CD8-positive, alpha-beta memory T cell (primary cell): Measurements from ENCODE around the gene C11orf21. TPM values are rescaled to one million over a fixed set of nuclear protein-coding genes. Genes with fewer than 3 reads are reported as not detected.

ENCODE experiments used
- CTCF ChIA-PET: fragments of 350-600 bp; sonication (Branson Sonifier 250); formaldehyde crosslinking; loops from one replicate; lab custom pipeline; 2021; ENCODE audit warnings: antibody characterized with exemption; lab: Charles Lee
- POLR2A ChIA-PET: fragments of 350-600 bp; sonication (Branson Sonifier 250); formaldehyde crosslinking; loops from one replicate; lab custom pipeline; 2021; ENCODE audit warnings: antibody characterized with exemption; lab: Charles Lee
- DNase-seq, 5 donors: peaks; one replicate each; pipeline versions ENCODE4 v3.0.0 to v3.0.0-alpha.2; 2020 to 2022; ENCODE audit warnings: mixed read lengths in 1 of 5
- H3K27ac ChIP-seq: one replicate; pipeline ENCODE4 v1.7.0; 2013; ENCODE audit warnings: low read depth, mild to moderate bottlenecking, low read length, moderate library complexity
- H3K27me3 ChIP-seq: 2 replicates; pipeline ENCODE4 v1.7.0; 2013; ENCODE audit warnings: low read length, mild to moderate bottlenecking; ENCODE audit not compliant: insufficient read depth, poor library complexity, severe bottlenecking
- H3K36me3 ChIP-seq: 2 replicates; pipeline ENCODE4 v1.7.0; 2013; ENCODE audit warnings: mild to moderate bottlenecking, low read length, moderate library complexity; ENCODE audit not compliant: insufficient read depth
- H3K4me1 ChIP-seq: 2 replicates; pipeline ENCODE4 v1.7.0; 2013; ENCODE audit warnings: mild to moderate bottlenecking, low read length, moderate library complexity; ENCODE audit not compliant: insufficient read depth
- H3K4me3 ChIP-seq: 2 replicates; pipeline ENCODE4 v1.7.0; 2013; ENCODE audit warnings: mild to moderate bottlenecking, low read length
- H3K9me3 ChIP-seq: 2 replicates; pipeline ENCODE4 v1.7.0; 2013; ENCODE audit warnings: mild to moderate bottlenecking, low read length
- H3K27ac Mint-ChIP-seq, 8 donors: one replicate each; pipeline ENCODE4 v1.8.0; 2020 to 2021; ENCODE audit warnings: mixed read lengths in 8 of 8, mild to moderate bottlenecking in 6 of 8, inconsistent platforms in 3 of 8, moderate library complexity in 3 of 8
- H3K27me3 Mint-ChIP-seq, 2 donors: one replicate each; pipeline ENCODE4 v1.8.0; 2020 to 2021; ENCODE audit warnings: mixed read lengths in 2 of 2, mild to moderate bottlenecking in 1 of 2, moderate library complexity in 1 of 2
- H3K36me3 Mint-ChIP-seq, 3 donors: one replicate each; pipeline ENCODE4 v1.8.0; 2020 to 2021; ENCODE audit warnings: mixed read lengths in 3 of 3, inconsistent platforms in 1 of 3, mild to moderate bottlenecking in 1 of 3
- H3K4me1 Mint-ChIP-seq, 3 donors: one replicate each; pipeline ENCODE4 v1.8.0; 2020 to 2021; ENCODE audit warnings: mixed read lengths in 3 of 3, inconsistent platforms in 1 of 3, mild to moderate bottlenecking in 1 of 3
- H3K4me3 Mint-ChIP-seq, 7 donors: one replicate each; pipeline ENCODE4 v1.8.0; 2020 to 2021; ENCODE audit warnings: mixed read lengths in 7 of 7, mild to moderate bottlenecking in 6 of 7, moderate library complexity in 4 of 7, inconsistent platforms in 2 of 7
- H3K9me3 Mint-ChIP-seq, 5 donors: one replicate each; pipeline ENCODE4 v1.8.0; 2020 to 2022; ENCODE audit warnings: mixed read lengths in 5 of 5, mild to moderate bottlenecking in 3 of 5, moderate library complexity in 2 of 5, inconsistent platforms in 1 of 5
- polyA plus RNA-seq: library from polyadenylated mRNA; unstranded; fragments of 300-500 nt; fragmentation: Illumina TruSeq; gene quantifications from one replicate; pipeline ENCODE4 v1.2.3, GENCODE V29; 2021
- total RNA-seq, 2 experiments: library from RNA; stranded (reverse); gene quantifications; one replicate each; pipeline ENCODE4 v1.2.3, GENCODE V29; 2021

Gene C11orf21
- total and polyA plus RNA-seq, 3 experiments from 2014 or later, result 8.8 to 30.1 (median 9.4) TPM

DNA sequence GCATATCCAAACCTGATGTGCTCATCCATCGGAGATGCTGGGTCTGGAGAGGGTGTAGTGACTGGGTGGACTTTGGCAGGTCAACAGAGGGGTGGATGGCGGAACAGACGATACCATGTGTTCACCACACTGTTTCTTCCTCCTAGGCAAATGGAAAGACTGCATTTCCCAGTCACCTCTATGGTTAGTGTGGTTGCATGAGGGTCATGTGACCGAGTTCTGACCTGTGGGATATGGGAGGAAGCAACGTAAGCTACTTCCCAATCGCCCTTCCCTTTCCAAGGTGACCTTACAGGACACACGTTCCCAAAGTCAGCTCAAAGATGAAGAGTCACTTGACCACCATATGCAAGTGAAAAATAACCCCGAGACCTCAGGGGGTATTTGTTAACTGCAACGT is 27.8 kb upstream of the C11orf21 start:
- peaks cover 0 to 11% (median 3%) of the 10 kb centered on the region in 5 donors for H3K9me3 Mint-ChIP-seq
- Histone ChIP-seq H3K36me3 (no peaks in the 10 kb centered on the region), H3K4me3 (no peak overlapping the region), H3K27ac (no peak overlapping the region), H3K27me3 (peaks cover 4% of the 10 kb centered on the region), H3K4me1 (no peaks in the 10 kb centered on the region), H3K9me3 (no peaks in the 10 kb centered on the region)
- POLR2A ChIA-PET, result no interaction called here
- peaks cover 0 to 10% (median 0%) of the 10 kb centered on the region in 3 donors for H3K36me3 Mint-ChIP-seq
- no peak for DNase-seq
- peaks cover 19 to 42% of the 10 kb centered on the region in 2 donors for H3K27me3 Mint-ChIP-seq
- no peak overlapping the region for H3K4me3 Mint-ChIP-seq
- CTCF ChIA-PET, result no interaction called here
- no peaks in the 10 kb centered on the region for H3K4me1 Mint-ChIP-seq
- H3K27ac Mint-ChIP-seq, result no peak overlapping the region

DNA sequence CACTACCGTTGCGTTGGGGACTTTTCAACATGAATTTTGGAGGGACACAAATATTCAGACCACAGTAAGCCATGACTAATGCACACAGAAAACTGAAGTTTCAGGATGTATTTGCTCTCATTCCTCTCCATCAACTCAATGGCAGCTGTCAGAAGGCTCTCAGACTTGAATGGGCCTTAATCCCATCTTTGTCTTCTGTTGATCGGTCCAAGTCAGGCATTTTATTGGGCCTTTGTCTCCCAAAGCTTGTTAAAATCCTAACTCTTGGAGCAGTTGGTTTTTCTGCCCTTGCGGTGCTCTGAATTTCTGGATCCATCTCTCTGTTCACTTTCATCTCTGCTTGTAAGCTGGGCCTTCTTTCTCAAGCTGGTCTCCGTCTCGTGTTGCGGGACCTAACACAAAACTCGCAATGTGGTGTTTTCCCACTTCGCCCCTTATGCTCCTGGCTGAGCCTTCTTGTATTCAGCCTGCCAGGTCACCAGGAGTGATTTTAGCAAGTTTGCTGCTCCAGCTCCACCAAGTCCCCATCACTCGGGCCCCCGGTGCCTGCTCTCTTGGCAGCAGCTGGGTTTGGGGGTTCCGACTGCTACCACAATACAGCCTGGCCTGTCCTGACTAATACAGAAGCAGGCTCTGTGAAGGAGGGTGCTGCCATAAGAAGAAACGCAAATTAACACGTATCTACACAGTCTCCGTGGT is 27.1 kb upstream of the C11orf21 start:
- H3K9me3 Mint-ChIP-seq, result peaks cover 0 to 11% (median 3%) of the 10 kb centered on the region in 5 donors
- no peak overlapping the region for H3K27ac Mint-ChIP-seq
- H3K36me3 Mint-ChIP-seq, result peaks cover 0 to 10% (median 0%) of the 10 kb centered on the region in 3 donors

DNA sequence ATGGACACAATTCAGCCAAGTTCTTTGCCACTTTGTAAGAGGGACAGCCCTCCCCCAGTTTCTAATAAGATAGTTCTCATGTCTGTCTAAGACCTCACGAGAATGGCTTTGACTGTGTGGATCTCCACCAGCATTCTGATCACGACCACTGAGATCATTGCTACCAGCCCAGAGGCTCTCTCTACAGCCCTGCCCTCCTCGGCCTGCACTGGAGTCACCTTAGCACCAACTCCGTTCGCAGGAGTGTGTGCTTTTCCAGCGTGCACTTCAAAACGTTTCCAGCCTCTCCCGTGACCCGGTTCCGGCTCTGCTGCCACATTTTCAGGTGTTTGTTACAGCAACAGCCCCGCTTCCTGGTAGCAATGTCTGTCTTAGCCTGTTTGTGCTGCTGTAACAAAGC is 26.3 kb upstream of the C11orf21 start:
- Mint-ChIP-seq H3K4me1 (no peaks in the 10 kb centered on the region), H3K27ac (no peak overlapping the region), H3K9me3 (peaks cover 0 to 14% (median 11%) of the 10 kb centered on the region in 5 donors), H3K27me3 (peaks cover 19 to 47% of the 10 kb centered on the region in 2 donors), H3K36me3 (peaks cover 0 to 10% (median 0%) of the 10 kb centered on the region in 3 donors), H3K4me3 (no peak overlapping the region)
- Histone ChIP-seq H3K27ac (no peak overlapping the region), H3K4me3 (no peak overlapping the region), H3K27me3 (peaks cover 4% of the 10 kb centered on the region), H3K9me3 (no peaks in the 10 kb centered on the region), H3K36me3 (no peaks in the 10 kb centered on the region), H3K4me1 (no peaks in the 10 kb centered on the region)
- CTCF ChIA-PET, result no interaction called here
- POLR2A ChIA-PET, result no interaction called here
- DNase-seq, result no peak

More for the DNA sequence above, 27.1 kb upstream of the C11orf21 start:
- Histone ChIP-seq H3K36me3 (no peaks in the 10 kb centered on the region), H3K27me3 (peaks cover 4% of the 10 kb centered on the region), H3K27ac (no peak overlapping the region), H3K4me1 (no peaks in the 10 kb centered on the region), H3K4me3 (no peak overlapping the region), H3K9me3 (no peaks in the 10 kb centered on the region)
- H3K4me3 Mint-ChIP-seq, result no peak overlapping the region
- ChIA-PET CTCF (no interaction called here), POLR2A (interaction anchor here (0.5 kb wide), 1 partner anchor 25 kb away, joined by 4 read pairs; no protein-coding TSS in a partner anchor)
- H3K27me3 Mint-ChIP-seq, result peaks cover 19 to 42% of the 10 kb centered on the region in 2 donors
- DNase-seq, result no peak
- H3K4me1 Mint-ChIP-seq, result no peaks in the 10 kb centered on the region

DNA sequence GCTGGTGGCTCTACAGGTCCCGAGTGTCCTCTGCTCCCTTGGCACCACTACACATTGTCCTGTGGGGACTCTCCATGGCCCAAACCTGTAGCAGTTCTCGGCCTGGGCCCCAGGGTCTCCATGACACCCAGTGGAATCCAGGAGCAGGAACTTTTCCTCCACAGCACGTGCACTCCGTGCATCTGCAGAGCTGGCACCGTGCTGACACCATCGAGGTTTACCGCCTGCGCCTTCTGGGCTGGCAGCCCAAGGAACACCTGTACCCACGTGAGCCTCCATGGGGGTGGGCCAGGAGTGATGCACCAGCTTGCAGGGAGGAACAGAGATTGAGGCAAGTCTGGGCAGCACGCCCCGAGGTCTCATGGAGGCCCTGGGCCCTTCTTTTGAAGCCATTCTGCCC is 25.3 kb upstream of the C11orf21 start:
- no peaks in the 10 kb centered on the region for H3K4me1 Mint-ChIP-seq
- Histone ChIP-seq H3K36me3 (no peaks in the 10 kb centered on the region), H3K9me3 (no peaks in the 10 kb centered on the region), H3K4me1 (no peaks in the 10 kb centered on the region), H3K4me3 (no peak overlapping the region), H3K27me3 (peaks cover 4% of the 10 kb centered on the region), H3K27ac (no peak overlapping the region)
- ChIA-PET CTCF (no interaction called here), POLR2A (no interaction called here)
- H3K9me3 Mint-ChIP-seq, result peaks cover 0 to 16% (median 15%) of the 10 kb centered on the region in 5 donors
- H3K27me3 Mint-ChIP-seq, result peaks cover 19 to 51% of the 10 kb centered on the region in 2 donors
- H3K36me3 Mint-ChIP-seq, result peaks cover 0 to 10% (median 0%) of the 10 kb centered on the region in 3 donors
- no peak overlapping the region for H3K27ac Mint-ChIP-seq
- DNase-seq, result no peak
- no peak overlapping the region for H3K4me3 Mint-ChIP-seq

DNA sequence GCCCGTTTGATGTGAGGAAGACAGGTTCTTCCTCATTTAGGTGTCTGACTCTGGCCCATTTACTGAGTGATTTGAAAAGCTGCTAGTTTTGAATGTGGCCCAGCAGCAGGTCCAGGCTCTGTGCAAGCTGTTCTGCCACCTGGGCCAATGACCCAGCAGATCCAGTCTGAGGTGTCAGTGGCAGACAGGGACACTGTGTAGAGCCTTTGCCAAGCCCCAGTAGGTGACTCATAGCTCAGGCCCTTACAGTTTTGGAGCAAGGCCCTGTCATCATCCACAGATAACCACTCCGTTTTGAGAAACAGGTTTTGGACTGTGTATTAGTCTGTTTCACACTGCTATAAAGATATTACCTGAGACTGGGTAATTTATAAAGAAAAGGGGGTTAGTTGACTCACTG is 24.0 kb upstream of the C11orf21 start:
- Mint-ChIP-seq H3K9me3 (peaks cover 0 to 18% (median 5%) of the 10 kb centered on the region in 5 donors), H3K27me3 (peaks cover 13 to 44% of the 10 kb centered on the region in 2 donors), H3K36me3 (peaks cover 0 to 4% (median 0%) of the 10 kb centered on the region in 3 donors), H3K4me3 (no peak overlapping the region), H3K4me1 (no peaks in the 10 kb centered on the region), H3K27ac (no peak overlapping the region)
- Histone ChIP-seq H3K4me1 (no peaks in the 10 kb centered on the region), H3K27me3 (peaks cover 4% of the 10 kb centered on the region), H3K36me3 (no peaks in the 10 kb centered on the region), H3K27ac (no peak overlapping the region), H3K4me3 (no peak overlapping the region), H3K9me3 (no peaks in the 10 kb centered on the region)
- ChIA-PET POLR2A (no interaction called here), CTCF (no interaction called here)
- no peak for DNase-seq

DNA sequence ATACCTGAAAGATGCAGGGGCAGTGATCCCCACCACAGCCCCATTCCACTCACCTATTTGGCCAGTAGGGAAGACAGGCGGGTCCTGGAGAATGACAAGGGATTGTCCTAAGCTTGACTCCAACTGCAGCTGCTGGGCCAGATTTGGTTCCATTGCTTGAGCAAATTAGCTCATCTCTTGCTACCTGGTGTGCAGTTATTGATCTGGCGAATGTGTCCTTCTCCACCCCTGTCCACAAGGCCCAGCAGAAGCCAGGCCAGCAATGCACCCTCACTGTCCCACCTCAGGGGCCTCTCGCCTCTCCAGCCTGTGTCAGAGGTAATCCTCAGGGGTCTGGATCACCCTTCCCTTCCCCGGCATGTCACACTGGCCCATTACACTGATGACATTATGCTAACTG is 23.4 kb upstream of the C11orf21 start:
- ChIA-PET CTCF (no interaction called here), POLR2A (no interaction called here)
- no peak overlapping the region for H3K4me3 Mint-ChIP-seq

DNA sequence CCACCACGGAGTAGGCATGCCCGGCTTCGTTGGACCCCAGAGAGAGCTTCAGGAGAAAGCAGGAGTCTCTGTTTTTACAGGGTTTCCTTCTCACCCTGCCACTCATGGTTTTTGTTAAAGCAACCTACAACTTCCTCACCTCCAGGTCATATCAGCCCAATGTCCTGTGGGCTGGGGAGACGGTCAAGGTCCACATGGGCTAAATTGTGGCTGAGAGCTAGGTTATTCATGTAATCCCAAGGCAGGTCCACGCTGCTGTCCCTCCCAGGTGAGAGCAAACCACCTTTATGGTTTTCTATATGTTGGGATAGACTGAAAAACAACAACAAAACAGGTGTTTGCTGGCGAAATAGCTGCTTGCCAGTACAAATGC is 19.6 kb upstream of the C11orf21 start:
- POLR2A ChIA-PET, result no interaction called here
- H3K4me1 ChIP-seq, result no peaks in the 10 kb centered on the region
- CTCF ChIA-PET, result no interaction called here
- no peak overlapping the region for H3K27ac ChIP-seq
- Mint-ChIP-seq H3K4me1 (peaks cover 6 to 10% (median 9%) of the 10 kb centered on the region in 3 donors), H3K27ac (peak overlapping the region in 1 of 8 donors; percentile 1), H3K36me3 (peaks cover 0 to 2% (median 0%) of the 10 kb centered on the region in 3 donors), H3K9me3 (peaks cover 0 to 14% (median 4%) of the 10 kb centered on the region in 5 donors), H3K27me3 (peaks cover under 1 to 18% of the 10 kb centered on the region in 2 donors), H3K4me3 (no peak overlapping the region)
- no peak for DNase-seq
- no peaks in the 10 kb centered on the region for H3K36me3 ChIP-seq
- H3K4me3 ChIP-seq, result no peak overlapping the region
- H3K27me3 ChIP-seq, result no peaks in the 10 kb centered on the region
- no peaks in the 10 kb centered on the region for H3K9me3 ChIP-seq

More for the DNA sequence above, 23.4 kb upstream of the C11orf21 start:
- H3K27me3 ChIP-seq, result peaks cover 4% of the 10 kb centered on the region
- no peak for DNase-seq
- H3K27me3 Mint-ChIP-seq, result peaks cover 9 to 38% of the 10 kb centered on the region in 2 donors
- peaks cover 0 to under 1% (median 0%) of the 10 kb centered on the region in 3 donors for H3K4me1 Mint-ChIP-seq
- H3K27ac ChIP-seq, result no peak overlapping the region
- peak overlapping the region in 1 of 8 donors; percentile 44 for H3K27ac Mint-ChIP-seq
- no peaks in the 10 kb centered on the region for H3K9me3 ChIP-seq
- H3K9me3 Mint-ChIP-seq, result peaks cover 0 to 14% (median 4%) of the 10 kb centered on the region in 5 donors
- no peaks in the 10 kb centered on the region for H3K36me3 ChIP-seq
- H3K4me1 ChIP-seq, result no peaks in the 10 kb centered on the region
- H3K4me3 ChIP-seq, result no peak overlapping the region
- no peaks in the 10 kb centered on the region for H3K36me3 Mint-ChIP-seq

DNA sequence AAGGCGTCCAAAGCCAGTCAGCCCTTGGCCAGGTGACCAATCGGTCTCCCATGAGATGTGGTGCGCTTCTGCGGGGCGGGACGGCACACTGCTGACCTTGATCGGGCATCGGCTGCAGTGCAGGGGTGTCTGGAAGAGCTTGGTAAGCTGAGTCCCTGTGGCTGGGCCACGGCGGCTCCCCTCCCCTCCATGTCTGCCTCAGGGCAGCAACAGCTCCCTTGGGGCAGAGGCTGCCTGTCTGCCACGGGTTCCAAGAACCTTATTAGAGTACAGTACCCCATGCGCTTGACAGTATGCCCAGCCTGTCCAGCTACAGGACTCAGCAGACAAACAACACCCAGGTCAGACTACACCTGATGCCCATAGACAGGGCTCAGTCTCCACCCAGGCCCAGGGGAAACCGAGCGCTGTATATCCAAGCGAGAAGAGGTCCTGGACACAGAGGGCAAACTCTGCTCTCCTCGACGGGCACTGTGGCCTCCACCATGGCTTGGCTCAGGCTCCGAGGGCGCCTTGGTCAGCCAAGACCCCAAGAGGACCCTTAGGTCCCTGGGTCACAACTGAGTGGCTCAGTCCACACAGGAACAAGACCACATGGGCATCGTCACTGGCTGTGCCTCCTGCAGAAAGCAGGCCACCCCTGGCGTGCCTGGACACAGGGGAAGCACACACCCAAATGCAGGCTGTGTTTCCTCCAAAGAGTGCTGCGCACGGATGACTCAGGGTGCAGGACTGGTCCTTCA is 19.0 kb upstream of the C11orf21 start:
- H3K36me3 ChIP-seq, result no peaks in the 10 kb centered on the region
- H3K4me1 Mint-ChIP-seq, result peaks cover 6 to 11% (median 9%) of the 10 kb centered on the region in 3 donors
- peaks cover 0 to 2% (median 0%) of the 10 kb centered on the region in 3 donors for H3K36me3 Mint-ChIP-seq
- no peaks in the 10 kb centered on the region for H3K27me3 ChIP-seq
- H3K27ac Mint-ChIP-seq, result peak overlapping the region in 2 of 8 donors; percentile 1 to 38
- no peak overlapping the region for H3K27ac ChIP-seq
- CTCF ChIA-PET, result interaction anchor here (1.5 kb wide), 1 partner anchor 16 kb away, joined by 3 read pairs; no protein-coding TSS in a partner anchor
- peaks cover 0 to 14% of the 10 kb centered on the region in 2 donors for H3K27me3 Mint-ChIP-seq
- DNase-seq, result no peak
- H3K9me3 Mint-ChIP-seq, result peaks cover 0 to 14% (median 4%) of the 10 kb centered on the region in 5 donors
- H3K4me3 ChIP-seq, result no peak overlapping the region
- H3K4me3 Mint-ChIP-seq, result no peak overlapping the region
- no peaks in the 10 kb centered on the region for H3K9me3 ChIP-seq
- POLR2A ChIA-PET, result no interaction called here
- no peaks in the 10 kb centered on the region for H3K4me1 ChIP-seq
